HFFc6 (cell line): ENCODE measurements around the gene ENO4. TPM values are rescaled to one million over a fixed set of nuclear protein-coding genes. Genes with fewer than 3 reads are reported as not detected.

Experiments used
- DNase-seq: peaks from one replicate; pipeline ENCODE4 v3.0.0-alpha.2; 2018
- H3K27ac Mint-ChIP-seq: 2 replicates; pipeline ENCODE4 v1.8.0; 2020; ENCODE audit warnings: mild to moderate bottlenecking, mixed read lengths
- H3K27me3 Mint-ChIP-seq: 2 replicates; pipeline ENCODE4 v1.8.0; 2021; ENCODE audit warnings: mild to moderate bottlenecking, moderate library complexity, mixed read lengths; ENCODE audit not compliant: insufficient read depth
- H3K36me3 Mint-ChIP-seq: 2 replicates; pipeline ENCODE4 v1.8.0; 2021; ENCODE audit warnings: low read depth, mixed read lengths
- H3K4me1 Mint-ChIP-seq: 2 replicates; pipeline ENCODE4 v1.8.0; 2020; ENCODE audit warnings: low read depth, mixed read lengths
- H3K4me3 Mint-ChIP-seq: 2 replicates; pipeline ENCODE4 v1.8.0; 2020; ENCODE audit warnings: mild to moderate bottlenecking, moderate library complexity, mixed read lengths
- H3K9me3 Mint-ChIP-seq: 2 replicates; pipeline ENCODE4 v1.8.0; 2020; ENCODE audit warnings: mild to moderate bottlenecking, mixed read lengths
- total RNA-seq, 6 experiments: library from RNA; stranded (reverse); fragmentation: NEBNext Ultra II Directional; extraction: Animal tissue kit (Norgen Biotek cat#: 25700); gene quantifications; 2 replicates in 1 of 6; 3 replicates in 5 of 6; pipeline ENCODE4 v1.2.3, GENCODE V29; 2021
- TF ChIP-seq, protein P1 (sequence below): fragments of 200-600 bp; sonication (generic); IDR thresholded peaks from 2 replicates; pipeline ENCODE4 v1.5.0; 2021; ENCODE audit warnings: antibody characterized with exemption, mild to moderate bottlenecking

The ENO4 gene
- total RNA-seq, 6 experiments from 2014 or later = not detected

DNA sequence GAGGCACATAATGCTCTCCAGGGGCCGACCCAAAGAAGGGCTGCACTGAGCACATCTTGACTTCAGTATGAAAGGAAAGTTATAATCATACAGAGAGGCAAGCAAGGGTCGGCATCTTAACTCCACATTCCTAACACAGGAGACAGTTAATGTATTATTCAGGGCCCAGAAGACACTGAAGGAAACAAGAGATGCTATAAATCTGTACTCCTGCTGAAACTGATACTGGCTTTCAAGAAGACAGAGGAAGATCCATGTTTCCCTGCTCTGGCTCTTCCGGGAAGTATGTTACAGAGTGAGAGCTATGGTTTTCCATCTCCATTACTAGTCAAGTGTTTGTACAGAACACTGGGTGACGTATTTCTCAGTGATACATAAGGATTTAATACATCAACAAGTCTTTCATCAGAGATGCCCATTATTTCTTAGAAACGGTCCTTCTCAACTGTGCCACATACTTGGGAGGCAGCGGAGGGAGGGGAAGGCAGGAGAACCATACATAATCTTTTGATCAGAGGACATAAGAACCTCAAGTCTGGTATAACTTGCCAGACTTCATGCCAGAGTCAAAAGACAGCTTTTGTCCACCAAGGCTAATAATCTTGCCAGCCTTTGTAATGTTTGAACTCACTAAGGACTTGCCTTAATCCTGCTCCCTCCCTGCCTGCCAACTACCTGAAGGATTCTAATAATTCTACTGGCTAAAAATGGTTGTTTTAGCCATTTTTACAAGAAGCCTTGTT, 58.1 kb downstream of the ENO4 start:
- no peaks in the 10 kb centered on the region for H3K27me3 Mint-ChIP-seq
- H3K27ac Mint-ChIP-seq = no peak overlapping the region
- TF ChIP-seq, protein P1, sequence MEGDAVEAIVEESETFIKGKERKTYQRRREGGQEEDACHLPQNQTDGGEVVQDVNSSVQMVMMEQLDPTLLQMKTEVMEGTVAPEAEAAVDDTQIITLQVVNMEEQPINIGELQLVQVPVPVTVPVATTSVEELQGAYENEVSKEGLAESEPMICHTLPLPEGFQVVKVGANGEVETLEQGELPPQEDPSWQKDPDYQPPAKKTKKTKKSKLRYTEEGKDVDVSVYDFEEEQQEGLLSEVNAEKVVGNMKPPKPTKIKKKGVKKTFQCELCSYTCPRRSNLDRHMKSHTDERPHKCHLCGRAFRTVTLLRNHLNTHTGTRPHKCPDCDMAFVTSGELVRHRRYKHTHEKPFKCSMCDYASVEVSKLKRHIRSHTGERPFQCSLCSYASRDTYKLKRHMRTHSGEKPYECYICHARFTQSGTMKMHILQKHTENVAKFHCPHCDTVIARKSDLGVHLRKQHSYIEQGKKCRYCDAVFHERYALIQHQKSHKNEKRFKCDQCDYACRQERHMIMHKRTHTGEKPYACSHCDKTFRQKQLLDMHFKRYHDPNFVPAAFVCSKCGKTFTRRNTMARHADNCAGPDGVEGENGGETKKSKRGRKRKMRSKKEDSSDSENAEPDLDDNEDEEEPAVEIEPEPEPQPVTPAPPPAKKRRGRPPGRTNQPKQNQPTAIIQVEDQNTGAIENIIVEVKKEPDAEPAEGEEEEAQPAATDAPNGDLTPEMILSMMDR = no peak
- no peaks in the 10 kb centered on the region for H3K36me3 Mint-ChIP-seq
- no peaks in the 10 kb centered on the region for H3K9me3 Mint-ChIP-seq
- no peak overlapping the region for H3K4me3 Mint-ChIP-seq
- DNase-seq = no peak
- no peaks in the 10 kb centered on the region for H3K4me1 Mint-ChIP-seq

DNA sequence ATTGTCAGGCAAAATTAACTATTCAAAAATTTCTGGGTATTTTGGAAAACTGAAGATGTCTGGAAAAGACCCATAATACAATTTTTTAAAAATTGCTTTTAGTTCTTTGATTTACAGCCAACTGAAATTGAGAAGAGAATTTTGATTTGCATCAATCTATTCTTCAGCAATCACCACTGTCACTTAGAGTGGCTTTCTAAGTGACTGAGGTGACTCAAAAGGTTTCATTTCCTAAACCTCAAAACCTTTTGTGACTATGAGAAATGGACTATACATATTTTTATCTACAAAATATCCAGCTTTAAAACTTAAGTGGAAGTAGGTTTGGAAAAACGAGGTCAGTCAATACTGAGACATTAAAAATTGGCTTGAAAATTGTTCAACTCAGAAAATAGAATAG, 60.0 kb downstream of the ENO4 start:
- Mint-ChIP-seq H3K4me1 (no peaks in the 10 kb centered on the region), H3K4me3 (no peak overlapping the region), H3K36me3 (peaks cover 2% of the 10 kb centered on the region; the same call in 1 of the 2 replicates), H3K27me3 (no peaks in the 10 kb centered on the region; the same call in 1 of the 2 replicates), H3K9me3 (no peaks in the 10 kb centered on the region), H3K27ac (no peak overlapping the region)
- DNase-seq = no peak
- TF ChIP-seq, protein P1 = no peak

DNA sequence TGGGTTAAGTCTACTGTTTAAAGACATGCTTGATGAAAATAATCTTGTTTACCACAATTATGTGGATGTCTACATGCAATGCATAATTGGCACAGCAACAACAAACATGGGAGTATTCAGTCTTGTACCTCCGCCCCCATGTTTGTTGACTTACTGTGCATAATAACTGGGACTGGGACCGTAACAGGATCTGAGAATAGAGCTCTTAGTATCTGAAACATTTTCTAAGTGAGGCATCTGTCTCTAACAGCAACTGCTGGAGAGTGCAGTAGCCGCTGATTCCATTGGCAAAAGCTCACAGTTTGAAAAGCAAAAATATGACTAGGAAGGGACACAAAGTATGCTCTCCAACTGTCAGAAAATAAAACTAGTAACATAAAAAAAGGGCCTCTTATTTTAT, 61.6 kb downstream of the ENO4 start:
- H3K4me3 Mint-ChIP-seq = no peak overlapping the region
- H3K27ac Mint-ChIP-seq = no peak overlapping the region

DNA sequence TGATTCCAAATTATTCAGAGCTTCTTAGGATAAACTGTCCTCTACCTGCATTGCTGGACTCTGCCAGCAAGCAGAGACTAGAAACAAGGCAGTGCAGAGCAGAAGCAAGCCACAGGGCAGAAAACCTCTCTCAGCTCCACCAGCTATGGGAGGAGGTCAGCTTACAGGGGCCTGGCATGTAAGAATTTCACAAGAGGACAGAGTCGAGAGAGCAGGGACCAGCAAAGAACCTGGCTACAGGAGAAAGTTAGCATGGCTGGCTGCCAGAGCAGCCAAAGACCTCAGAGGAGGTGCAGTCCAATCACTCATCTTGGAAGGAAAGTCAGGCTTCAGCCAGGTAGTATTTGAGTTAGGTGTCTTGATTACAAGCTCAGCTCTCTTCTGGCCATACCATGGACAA, 62.9 kb downstream of the ENO4 start:
- Mint-ChIP-seq H3K27me3 (no peaks in the 10 kb centered on the region; the same call in 1 of the 2 replicates), H3K36me3 (peaks cover 6% of the 10 kb centered on the region), H3K4me3 (no peak overlapping the region), H3K9me3 (no peaks in the 10 kb centered on the region), H3K27ac (no peak overlapping the region), H3K4me1 (no peaks in the 10 kb centered on the region)
- DNase-seq = no peak
- TF ChIP-seq, protein P1 = no peak

More for the DNA sequence above, 61.6 kb downstream of the ENO4 start:
- H3K4me1 Mint-ChIP-seq = no peaks in the 10 kb centered on the region
- TF ChIP-seq, protein P1 = no peak
- no peak for DNase-seq
- no peaks in the 10 kb centered on the region; the same call in 1 of the 2 replicates for H3K27me3 Mint-ChIP-seq
- H3K9me3 Mint-ChIP-seq = no peaks in the 10 kb centered on the region
- H3K36me3 Mint-ChIP-seq = peaks cover 6% of the 10 kb centered on the region

DNA sequence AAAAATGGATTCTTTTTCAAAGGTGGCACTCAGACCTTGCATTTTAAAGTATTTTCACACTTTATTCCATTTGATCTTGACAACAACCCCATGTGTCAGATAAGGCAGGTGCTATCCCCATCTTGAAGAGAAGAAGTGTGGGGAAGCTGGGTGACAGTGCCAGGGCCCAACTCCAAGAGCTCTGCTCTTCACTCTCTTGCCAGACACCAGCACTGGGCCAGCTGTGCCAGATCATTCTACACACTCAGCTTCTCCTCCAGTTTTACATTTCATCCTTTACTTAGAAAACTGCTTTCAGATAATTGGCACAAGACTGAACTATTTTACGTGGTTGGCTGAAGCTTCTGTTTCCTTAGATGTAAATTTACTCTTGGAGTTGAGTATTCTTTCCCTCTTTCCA, 64.4 kb downstream of the ENO4 start:
- DNase-seq = no peak
- TF ChIP-seq, protein P1 = no peak
- no peaks in the 10 kb centered on the region; the same call in 1 of the 2 replicates for H3K27me3 Mint-ChIP-seq
- H3K9me3 Mint-ChIP-seq = no peaks in the 10 kb centered on the region
- H3K4me1 Mint-ChIP-seq = no peaks in the 10 kb centered on the region
- peaks cover 6% of the 10 kb centered on the region for H3K36me3 Mint-ChIP-seq
- no peak overlapping the region for H3K27ac Mint-ChIP-seq
- no peak overlapping the region for H3K4me3 Mint-ChIP-seq
